ENCODE results near the gene PTPRC.

GRCh38 chr1:198805498-198806151 lies 166.8 kb downstream of the PTPRC start:
- TF ChIP-seq, protein P1, sequence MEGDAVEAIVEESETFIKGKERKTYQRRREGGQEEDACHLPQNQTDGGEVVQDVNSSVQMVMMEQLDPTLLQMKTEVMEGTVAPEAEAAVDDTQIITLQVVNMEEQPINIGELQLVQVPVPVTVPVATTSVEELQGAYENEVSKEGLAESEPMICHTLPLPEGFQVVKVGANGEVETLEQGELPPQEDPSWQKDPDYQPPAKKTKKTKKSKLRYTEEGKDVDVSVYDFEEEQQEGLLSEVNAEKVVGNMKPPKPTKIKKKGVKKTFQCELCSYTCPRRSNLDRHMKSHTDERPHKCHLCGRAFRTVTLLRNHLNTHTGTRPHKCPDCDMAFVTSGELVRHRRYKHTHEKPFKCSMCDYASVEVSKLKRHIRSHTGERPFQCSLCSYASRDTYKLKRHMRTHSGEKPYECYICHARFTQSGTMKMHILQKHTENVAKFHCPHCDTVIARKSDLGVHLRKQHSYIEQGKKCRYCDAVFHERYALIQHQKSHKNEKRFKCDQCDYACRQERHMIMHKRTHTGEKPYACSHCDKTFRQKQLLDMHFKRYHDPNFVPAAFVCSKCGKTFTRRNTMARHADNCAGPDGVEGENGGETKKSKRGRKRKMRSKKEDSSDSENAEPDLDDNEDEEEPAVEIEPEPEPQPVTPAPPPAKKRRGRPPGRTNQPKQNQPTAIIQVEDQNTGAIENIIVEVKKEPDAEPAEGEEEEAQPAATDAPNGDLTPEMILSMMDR (conservative IDR thresholded peaks at IDR 0.05; ENCODE audit: low read depth, low read length), result no peak
- no peak for TF ChIP-seq EZH2phosphoT487 (IDR thresholded peaks at IDR 0.05; ENCODE audit: borderline replicate concordance, low read length)
- no peak for TF ChIP-seq EZH2 (IDR thresholded peaks at IDR 0.05; ENCODE audit: low read length, unreplicated experiment)
